Activated naive CD4-positive, alpha-beta T cell (primary cell): ENCODE measurements around the gene ISL2.

Experiments used
- DNase-seq, 4 experiments: peaks; one replicate each; lab custom pipeline; 2025; lab: John Stamatoyannopoulos, UW

ISL2 gene

DNA sequence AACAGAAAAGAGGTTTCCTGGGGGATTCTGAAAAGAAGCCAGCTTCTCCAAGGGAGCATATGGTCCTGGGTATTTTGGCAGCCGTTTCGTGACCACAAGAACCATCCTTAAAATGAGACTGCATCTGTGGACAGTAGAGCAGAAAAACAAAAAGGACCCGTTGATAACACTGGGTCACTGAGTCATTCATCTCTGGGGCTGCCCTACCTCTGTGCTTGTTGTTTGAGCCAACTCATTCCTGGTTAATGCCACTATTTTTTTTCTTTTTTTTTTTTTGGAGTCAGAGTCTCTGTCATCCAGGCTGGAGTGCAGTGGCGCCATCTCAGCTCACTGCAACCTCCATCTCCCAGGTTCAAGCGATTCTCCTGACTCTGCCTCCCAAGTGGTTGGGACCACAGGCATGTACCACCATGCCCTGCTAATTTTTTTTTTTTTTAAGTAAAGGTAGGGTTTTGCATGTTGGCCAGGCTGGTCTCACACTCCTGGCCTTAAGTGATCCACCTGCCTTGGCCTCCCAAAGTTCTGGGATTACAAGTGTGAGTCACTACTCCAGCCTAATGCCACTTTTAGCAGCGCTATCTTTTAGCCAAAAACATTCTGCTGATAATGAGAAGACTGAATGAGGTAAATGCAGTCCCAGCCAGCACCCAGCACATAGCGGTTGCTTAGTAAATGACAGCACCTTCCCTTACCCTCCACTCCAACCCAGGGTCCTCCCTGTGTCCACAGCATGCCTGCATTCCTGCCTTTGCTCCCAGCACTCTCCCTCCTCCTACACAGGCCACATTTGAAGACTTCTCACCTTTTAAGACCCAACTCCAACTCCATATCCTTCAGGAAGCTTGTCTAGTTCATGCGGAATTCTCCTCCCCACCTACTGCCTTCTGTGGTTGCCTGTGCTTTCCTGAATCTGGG is 9.1 kb upstream of the ISL2 start:
- no peak for DNase-seq

DNA sequence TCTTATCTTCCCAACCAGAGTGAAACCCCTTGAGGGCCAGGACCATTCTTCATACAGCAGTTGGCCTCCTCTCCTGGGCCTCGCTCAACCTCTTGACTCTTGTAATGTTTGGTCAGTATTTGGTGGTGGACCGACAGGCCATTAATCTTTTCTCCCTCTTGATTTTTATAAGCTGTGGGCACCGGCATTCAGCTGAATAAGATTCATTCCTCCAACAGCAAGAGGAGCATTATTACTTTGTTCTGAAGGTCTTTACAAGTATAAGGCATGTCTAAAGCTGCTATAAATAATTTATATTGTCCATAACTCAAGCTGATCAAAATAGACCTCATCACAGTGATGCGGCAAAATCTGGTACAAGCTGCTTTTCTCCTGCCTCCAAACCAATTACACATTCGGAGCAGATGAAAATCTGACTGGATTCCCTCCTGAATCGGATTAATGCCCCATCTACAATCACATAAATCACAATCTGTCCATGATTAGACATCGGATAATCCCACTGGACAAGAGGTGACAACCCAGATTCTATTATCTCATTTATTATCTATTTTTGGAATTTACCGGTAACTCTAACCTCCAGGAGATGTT is 8.4 kb upstream of the ISL2 start:
- no peak for DNase-seq

- DNase-seq: no peak
Observed at GRCh38 chr15:76328958-76329357, 7.6 kb upstream of the ISL2 start.

GRCh38 chr15:76330080-76330680 is 6.4 kb upstream of the ISL2 start:
- DNase-seq: no peak

GRCh38 chr15:76332796-76333195 is 3.8 kb upstream of the ISL2 start:
- no peak for DNase-seq

DNA sequence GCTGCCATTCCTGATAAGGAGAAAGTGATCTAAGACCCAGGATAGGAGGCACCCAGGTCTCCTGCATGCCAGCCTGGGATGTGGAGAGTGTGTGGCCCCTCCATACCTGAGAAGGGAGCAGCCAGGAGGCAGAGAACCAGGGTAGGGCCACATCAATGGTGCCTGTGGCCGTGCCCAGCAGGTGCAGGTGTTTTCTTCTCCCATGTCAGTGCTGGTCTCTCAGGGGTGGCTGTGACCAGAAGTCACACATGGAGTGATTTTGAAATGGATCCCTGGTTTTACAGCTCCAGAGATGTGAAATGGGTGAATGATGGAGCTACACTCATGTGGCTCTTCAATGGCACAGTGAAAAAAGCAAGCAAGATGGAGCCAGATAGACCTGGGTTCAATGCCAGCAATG is 3.3 kb upstream of the ISL2 start:
- no peak for DNase-seq

- no peak for DNase-seq
Observed at GRCh38 chr15:76333720-76334437, 2.7 kb upstream of the ISL2 start.

DNA sequence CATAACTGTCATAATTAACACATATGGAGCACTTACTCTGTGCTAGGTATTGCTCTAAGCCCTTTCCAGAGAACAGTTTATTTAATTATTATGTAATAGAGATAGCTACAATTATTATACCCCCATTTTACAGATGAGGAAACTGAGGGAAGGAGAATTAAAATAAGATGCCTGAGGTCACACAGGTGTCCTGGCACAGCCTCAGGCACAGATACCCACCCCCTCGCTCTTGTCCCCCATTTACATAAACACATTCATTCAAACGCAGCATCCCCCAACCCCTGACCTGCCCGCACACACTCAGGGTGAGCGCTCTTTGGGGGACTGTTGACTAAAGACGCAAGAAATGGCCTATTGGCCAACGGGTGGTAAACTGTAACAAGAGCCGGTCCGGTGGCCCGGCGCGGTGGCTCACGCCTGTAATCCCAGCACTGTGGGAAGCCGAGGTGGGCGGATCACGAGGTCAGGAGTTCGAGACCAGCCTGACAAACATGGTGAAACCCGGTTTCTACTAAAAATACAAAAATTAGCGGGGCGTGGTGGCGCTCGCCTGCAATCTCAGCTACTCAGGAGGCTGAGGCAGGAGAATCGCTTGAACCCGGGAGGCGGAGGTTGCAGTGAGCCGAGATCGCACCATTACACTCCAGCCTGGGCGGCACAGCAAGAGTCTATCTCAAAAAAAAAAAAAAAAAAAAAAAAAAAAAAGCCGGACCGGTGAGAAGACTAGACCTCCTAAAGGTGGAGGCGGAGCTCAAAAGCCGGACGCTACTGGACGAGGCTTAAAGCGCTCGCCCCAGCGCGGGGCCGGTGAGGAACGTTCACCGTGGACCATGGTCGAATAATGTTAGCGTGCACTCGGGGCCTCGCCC is 1.9 kb upstream of the ISL2 start:
- DNase-seq: no peak

GRCh38 chr15:76335307-76336253 is 993 bp upstream of the ISL2 start:
- no peak for DNase-seq

GRCh38 chr15:76337059-76337695 is 604 bp downstream of the ISL2 start:
- DNase-seq: no peak

- no peak for DNase-seq
Observed at GRCh38 chr15:76337696-76338485, 1.3 kb downstream of the ISL2 start.

GRCh38 chr15:76338486-76339304 is 2.1 kb downstream of the ISL2 start:
- no peak for DNase-seq

- DNase-seq: no peak
Observed at GRCh38 chr15:76339305-76340197, 3.0 kb downstream of the ISL2 start.

GRCh38 chr15:76340198-76340802 is 3.7 kb downstream of the ISL2 start:
- peak in 1 of 4 experiments; percentile 31 for DNase-seq

- peak in 1 of 4 experiments; percentile 29 for DNase-seq
Observed at GRCh38 chr15:76340803-76341365, 4.3 kb downstream of the ISL2 start.

DNA sequence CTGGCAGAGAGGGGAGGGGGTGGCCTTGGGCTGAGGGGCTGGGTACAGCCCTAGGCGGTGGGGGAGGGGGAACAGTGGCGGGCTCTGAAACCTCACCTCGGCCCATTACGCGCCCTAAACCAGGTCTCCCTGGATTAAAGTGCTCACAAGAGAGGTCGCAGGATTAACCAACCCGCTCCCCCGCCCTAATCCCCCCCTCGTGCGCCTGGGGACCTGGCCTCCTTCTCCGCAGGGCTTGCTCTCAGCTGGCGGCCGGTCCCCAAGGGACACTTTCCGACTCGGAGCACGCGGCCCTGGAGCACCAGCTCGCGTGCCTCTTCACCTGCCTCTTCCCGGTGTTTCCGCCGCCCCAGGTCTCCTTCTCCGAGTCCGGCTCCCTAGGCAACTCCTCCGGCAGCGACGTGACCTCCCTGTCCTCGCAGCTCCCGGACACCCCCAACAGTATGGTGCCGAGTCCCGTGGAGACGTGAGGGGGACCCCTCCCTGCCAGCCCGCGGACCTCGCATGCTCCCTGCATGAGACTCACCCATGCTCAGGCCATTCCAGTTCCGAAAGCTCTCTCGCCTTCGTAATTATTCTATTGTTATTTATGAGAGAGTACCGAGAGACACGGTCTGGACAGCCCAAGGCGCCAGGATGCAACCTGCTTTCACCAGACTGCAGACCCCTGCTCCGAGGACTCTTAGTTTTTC is 4.9 kb downstream of the ISL2 start:
- no peak for DNase-seq
